ENCODE data around the gene TPSD1. TPM values are rescaled to one million over a fixed set of nuclear protein-coding genes. Genes with fewer than 3 reads are reported as not detected.

TPSD1 gene
- total and polyA plus RNA-seq, 9 of the 15 experiments (the other 6 are each of a cell fraction or from before 2014, with no cell fraction given), result not detected

GRCh38 chr16:1216296-1216619, 39.6 kb upstream of the TPSD1 start:
- Histone ChIP-seq H3K4me3 (no peak overlapping the region), H3K27ac (ENCODE audit: extremely low read depth, low read depth, low read length) (no peak overlapping the region), H3K36me3 (ENCODE audit: control insufficient read depth, insufficient read depth, low read length) (no peaks in the 10 kb centered on the region), H3K27me3 (ENCODE audit: control insufficient read depth in 2 of 2, insufficient read depth in 2 of 2, low read length in 2 of 2) (peaks cover 46 to 91% of the 10 kb centered on the region in 2 experiments), H4K20me1 (replicated peaks; ENCODE audit: control insufficient read depth, insufficient read depth, low read length) (peaks cover 7% of the 10 kb centered on the region), H3K9ac (ENCODE audit: insufficient read depth in 1 of 2, low read depth in 2 of 2, low read length in 2 of 2) (no peak overlapping the region), H3K9me1 (ENCODE audit: control insufficient read depth, insufficient read depth, low read length) (no peaks in the 10 kb centered on the region), H2AFZ (ENCODE audit: low read depth, low read length) (no peak overlapping the region), H3K4me1 (replicated peaks in 1 of 2; ENCODE audit: control insufficient read depth in 2 of 2, insufficient read depth in 2 of 2, low read length in 2 of 2) (peaks cover 0 to 71% of the 10 kb centered on the region in 2 experiments; a peak in 2 of 5 replicates), H3K4me2 (ENCODE audit: insufficient read depth, low read length) (no peak overlapping the region), H3K79me2 (ENCODE audit: control insufficient read depth, insufficient read depth, low read length) (no peaks in the 10 kb centered on the region), H3K9me3 (replicated peaks; ENCODE audit: control insufficient read depth, insufficient read depth, low read depth, low read length) (no peaks in the 10 kb centered on the region)
- ATAC-seq (peak; percentile 78), FAIRE-seq (no peak), DNase-seq (ENCODE audit: extremely low read depth in 1 of 4, low spot score in 3 of 4) (peak; percentile 34 to 60 (median 48))
- intact Hi-C loops (cut with micrococcal nuclease), result no loop called here
- ChIA-PET POLR2A (interaction anchor here (1.0 kb wide), 1 partner anchor 8 kb away, joined by 3 read pairs; no protein-coding TSS in a partner anchor), CTCF (ENCODE audit: low intra/inter-chr PET ratio) (no interaction called here)
- under 1% methylated on average over 8 of the region's 12 CpGs for WGBS (ENCODE audit: insufficient coverage, low coverage, missing lambda C conversion rate)
- in situ Hi-C loops (cut with MboI), result no loop called here
- TF ChIP-seq HDAC2 (IDR thresholded peaks at IDR 0.05) (no peak), CTCF (IDR thresholded peaks at IDR 0.05 in 2 of 3, conservative IDR thresholded peaks at IDR 0.05 in 1 of 3; ENCODE audit: insufficient read depth in 2 of 3, low read depth in 1 of 3, low read length in 3 of 3) (peak; percentile 24 to 37 (median 36); a peak in 3 of 6 replicates), RAD21 (CRISPR knock-in tag; conservative IDR thresholded peaks at IDR 0.05 in 1 of 2, IDR thresholded peaks at IDR 0.05 in 1 of 2) (0 out of 4 replicates have a peak, but pooled peaks of 1 of the 2 experiments have one; percentile 9), GMEB1 (CRISPR knock-in tag; IDR thresholded peaks at IDR 0.05) (no peak), TFAP4 (CRISPR knock-in tag; IDR thresholded peaks at IDR 0.05; ENCODE audit: borderline replicate concordance) (peak; percentile 88)
- TF ChIP-seq, protein P1, sequence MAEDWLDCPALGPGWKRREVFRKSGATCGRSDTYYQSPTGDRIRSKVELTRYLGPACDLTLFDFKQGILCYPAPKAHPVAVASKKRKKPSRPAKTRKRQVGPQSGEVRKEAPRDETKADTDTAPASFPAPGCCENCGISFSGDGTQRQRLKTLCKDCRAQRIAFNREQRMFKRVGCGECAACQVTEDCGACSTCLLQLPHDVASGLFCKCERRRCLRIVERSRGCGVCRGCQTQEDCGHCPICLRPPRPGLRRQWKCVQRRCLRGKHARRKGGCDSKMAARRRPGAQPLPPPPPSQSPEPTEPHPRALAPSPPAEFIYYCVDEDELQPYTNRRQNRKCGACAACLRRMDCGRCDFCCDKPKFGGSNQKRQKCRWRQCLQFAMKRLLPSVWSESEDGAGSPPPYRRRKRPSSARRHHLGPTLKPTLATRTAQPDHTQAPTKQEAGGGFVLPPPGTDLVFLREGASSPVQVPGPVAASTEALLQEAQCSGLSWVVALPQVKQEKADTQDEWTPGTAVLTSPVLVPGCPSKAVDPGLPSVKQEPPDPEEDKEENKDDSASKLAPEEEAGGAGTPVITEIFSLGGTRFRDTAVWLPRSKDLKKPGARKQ (CRISPR knock-in tag; IDR thresholded peaks at IDR 0.05), result no peak
- TF ChIP-seq, protein P2, sequence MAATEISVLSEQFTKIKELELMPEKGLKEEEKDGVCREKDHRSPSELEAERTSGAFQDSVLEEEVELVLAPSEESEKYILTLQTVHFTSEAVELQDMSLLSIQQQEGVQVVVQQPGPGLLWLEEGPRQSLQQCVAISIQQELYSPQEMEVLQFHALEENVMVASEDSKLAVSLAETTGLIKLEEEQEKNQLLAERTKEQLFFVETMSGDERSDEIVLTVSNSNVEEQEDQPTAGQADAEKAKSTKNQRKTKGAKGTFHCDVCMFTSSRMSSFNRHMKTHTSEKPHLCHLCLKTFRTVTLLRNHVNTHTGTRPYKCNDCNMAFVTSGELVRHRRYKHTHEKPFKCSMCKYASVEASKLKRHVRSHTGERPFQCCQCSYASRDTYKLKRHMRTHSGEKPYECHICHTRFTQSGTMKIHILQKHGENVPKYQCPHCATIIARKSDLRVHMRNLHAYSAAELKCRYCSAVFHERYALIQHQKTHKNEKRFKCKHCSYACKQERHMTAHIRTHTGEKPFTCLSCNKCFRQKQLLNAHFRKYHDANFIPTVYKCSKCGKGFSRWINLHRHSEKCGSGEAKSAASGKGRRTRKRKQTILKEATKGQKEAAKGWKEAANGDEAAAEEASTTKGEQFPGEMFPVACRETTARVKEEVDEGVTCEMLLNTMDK (IDR thresholded peaks at IDR 0.05; ENCODE audit: borderline replicate concordance, insufficient read depth, low read depth, low read length, poor library complexity, severe bottlenecking), result peak; percentile 77
- no TSS peak for BruUV-seq (replicated peaks)
